Neuronal stem cell (in vitro differentiated cells): ENCODE data around the gene TMEM204.

ENCODE experiments used
- DNase-seq: peaks from one replicate; pipeline ENCODE4 v3.0.0-alpha.2; 2013; ENCODE audit warnings: low spot score
- H2AFZ ChIP-seq: one replicate; pipeline ENCODE4 v1.6.1; 2013; ENCODE audit warnings: mild to moderate bottlenecking, low read length, inconsistent platforms
- H2AK5ac ChIP-seq: 2 replicates; pipeline ENCODE4 v1.6.1; 2013; ENCODE audit warnings: low read depth, mild to moderate bottlenecking, inconsistent platforms, low read length, moderate library complexity, mixed read lengths
- H2BK120ac ChIP-seq: 2 replicates; pipeline ENCODE4 v1.6.1; 2013; ENCODE audit warnings: low read depth, mild to moderate bottlenecking, inconsistent platforms, low read length, moderate library complexity, mixed read lengths
- H2BK12ac ChIP-seq: one replicate; pipeline ENCODE4 v1.6.1; 2013; ENCODE audit warnings: low read length, inconsistent platforms
- H2BK15ac ChIP-seq: 2 replicates; pipeline ENCODE4 v1.6.1; 2013; ENCODE audit warnings: mild to moderate bottlenecking, low read length, inconsistent platforms, mixed read lengths
- H2BK5ac ChIP-seq: one replicate; pipeline ENCODE4 v1.6.1; 2013; ENCODE audit warnings: inconsistent platforms, mild to moderate bottlenecking, low read length, moderate library complexity
- H3K14ac ChIP-seq: one replicate; pipeline ENCODE4 v1.6.1; 2013; ENCODE audit warnings: low read length, inconsistent platforms
- H3K18ac ChIP-seq: 2 replicates; pipeline ENCODE4 v1.6.1; 2013; ENCODE audit warnings: low read length, inconsistent platforms
- H3K23ac ChIP-seq: 2 replicates; pipeline ENCODE4 v1.6.1; 2013; ENCODE audit warnings: low read depth, mild to moderate bottlenecking, mixed read lengths, low read length, inconsistent platforms; ENCODE audit not compliant: poor library complexity
- H3K27ac ChIP-seq: replicated peaks from 3 replicates; pipeline ENCODE4 v1.5.1; 2013; ENCODE audit warnings: low read length, inconsistent platforms
- H3K27me3 ChIP-seq, 3 experiments: 2 replicates each; pipeline ENCODE4 v1.6.1; 2013; ENCODE audit warnings: low read length in 3 of 3, mild to moderate bottlenecking in 2 of 3, inconsistent platforms in 1 of 3, low read depth in 1 of 3, mixed read lengths in 1 of 3, moderate library complexity in 1 of 3; ENCODE audit not compliant: control insufficient read depth in 3 of 3, insufficient read depth in 3 of 3
- H3K36me3 ChIP-seq, 2 donors: replicated peaks in 1 of 2; 2 replicates each; pipeline ENCODE4 v1.6.1; 2013; ENCODE audit warnings: low read length in 2 of 2; ENCODE audit not compliant: control insufficient read depth in 2 of 2, insufficient read depth in 2 of 2
- H3K4ac ChIP-seq: 2 replicates; pipeline ENCODE4 v1.6.1; 2013; ENCODE audit warnings: inconsistent platforms, mild to moderate bottlenecking, low read length, moderate library complexity
- H3K4me1 ChIP-seq, 2 donors: 1 replicate in 1 of 2; 2 replicates in 1 of 2; pipeline ENCODE4 v1.6.1; 2013; ENCODE audit warnings: low read length in 2 of 2, low read depth in 1 of 2; ENCODE audit not compliant: control insufficient read depth in 2 of 2, insufficient read depth in 1 of 2
- H3K4me2 ChIP-seq: one replicate; pipeline ENCODE4 v1.6.1; 2013; ENCODE audit warnings: mild to moderate bottlenecking, low read length, inconsistent platforms; ENCODE audit not compliant: insufficient read depth, poor library complexity, severe bottlenecking
- H3K4me3 ChIP-seq, 2 donors: 2 replicates each; pipeline ENCODE4 v1.5.1; 2013; ENCODE audit warnings: low read length in 2 of 2, mild to moderate bottlenecking in 2 of 2, inconsistent platforms in 1 of 2, moderate library complexity in 1 of 2
- H3K79me1 ChIP-seq: one replicate; pipeline ENCODE4 v1.6.1; 2013; ENCODE audit warnings: low read depth, mild to moderate bottlenecking, inconsistent platforms, low read length, moderate library complexity
- H3K9ac ChIP-seq: one replicate; pipeline ENCODE4 v1.6.1; 2013; ENCODE audit warnings: mild to moderate bottlenecking, low read depth, low read length, inconsistent platforms; ENCODE audit not compliant: poor library complexity
- H3K9me3 ChIP-seq, 2 donors: replicated peaks in 1 of 2; 2 replicates each; pipeline versions ENCODE3 to v1.6.1; 2013; ENCODE audit warnings: low read length in 2 of 2, mild to moderate bottlenecking in 2 of 2, inconsistent platforms in 1 of 2, low read depth in 1 of 2, mixed read lengths in 1 of 2, moderate library complexity in 1 of 2; ENCODE audit not compliant: control insufficient read depth in 2 of 2, insufficient read depth in 1 of 2
- H4K8ac ChIP-seq: one replicate; pipeline ENCODE4 v1.6.1; 2013; ENCODE audit warnings: low read depth, mild to moderate bottlenecking, inconsistent platforms, low read length, moderate library complexity
- H4K91ac ChIP-seq: one replicate; pipeline ENCODE4 v1.6.1; 2013; ENCODE audit warnings: low read length, low read depth, mild to moderate bottlenecking, inconsistent platforms; ENCODE audit not compliant: poor library complexity
- WGBS, 2 donors: extraction: QIAGEN DNeasy Blood & Tissue Kit; methylation state at CpG; one replicate each; pipeline ENCODE4 v1.1.7; 2013; ENCODE audit warnings: missing lambda C conversion rate in 2 of 2, mixed read lengths in 1 of 2; ENCODE audit not compliant: insufficient read length in 2 of 2, insufficient replicate concordance in 1 of 2; ENCODE audit errors: extremely low coverage in 2 of 2; 5-methylcytosine and 5-hydroxymethylcytosine counted together

TMEM204 gene

GRCh38 chr16:1494129-1494640 is 39.3 kb upstream of the TMEM204 start:
- Histone ChIP-seq H3K18ac (no peak overlapping the region), H2BK5ac (peak overlapping the region; percentile 59), H3K27ac (no peak overlapping the region), H3K27me3 (no peaks in the 10 kb centered on the region), H4K8ac (no peak overlapping the region), H2BK15ac (no peak overlapping the region), H3K4me3 (peak overlapping the region; percentile 86 to 94), H3K14ac (no peak overlapping the region), H3K79me1 (peaks cover 20% of the 10 kb centered on the region), H4K91ac (no peak overlapping the region), H3K9ac (peak overlapping the region; percentile 79), H3K9me3 (no peaks in the 10 kb centered on the region), H2AFZ (no peak overlapping the region), H3K36me3 (peaks cover 26 to 51% of the 10 kb centered on the region in 2 donors), H3K4ac (no peak overlapping the region), H2BK120ac (no peak overlapping the region), H3K23ac (no peak overlapping the region), H2BK12ac (no peak overlapping the region), H3K4me2 (peak overlapping the region; percentile 79), H2AK5ac (peak overlapping the region; percentile 75), H3K4me1 (peaks cover 10 to 11% of the 10 kb centered on the region in 2 donors)
- no CpG with 5 or more reads among the region's 25 CpGs for WGBS, 2 donors
- no peak for DNase-seq

GRCh38 chr16:1494711-1495110 is 38.8 kb upstream of the TMEM204 start:
- no peak overlapping the region for H3K4ac ChIP-seq
- no peak overlapping the region for H4K91ac ChIP-seq
- no peaks in the 10 kb centered on the region for H3K27me3 ChIP-seq
- H3K79me1 ChIP-seq = peaks cover 20% of the 10 kb centered on the region
- H3K23ac ChIP-seq = no peak overlapping the region
- no peak overlapping the region for H3K18ac ChIP-seq
- no peak overlapping the region for H2AK5ac ChIP-seq
- no peaks in the 10 kb centered on the region for H3K9me3 ChIP-seq
- no peak overlapping the region for H2BK120ac ChIP-seq
- no peak overlapping the region for H3K14ac ChIP-seq
- no peak overlapping the region for H3K9ac ChIP-seq
- H3K4me2 ChIP-seq = no peak overlapping the region
- H3K4me1 ChIP-seq = peaks cover 10 to 11% of the 10 kb centered on the region in 2 donors
- WGBS, 2 donors = no CpG with 5 or more reads among the region's 13 CpGs
- peaks cover 27 to 55% of the 10 kb centered on the region in 2 donors for H3K36me3 ChIP-seq
- no peak overlapping the region for H2AFZ ChIP-seq
- peak overlapping the region in 1 of 2 donors; percentile 86 for H3K4me3 ChIP-seq
- no peak overlapping the region for H4K8ac ChIP-seq
- DNase-seq = no peak
- no peak overlapping the region for H3K27ac ChIP-seq
- no peak overlapping the region for H2BK5ac ChIP-seq
- H2BK12ac ChIP-seq = no peak overlapping the region
- no peak overlapping the region for H2BK15ac ChIP-seq

GRCh38 chr16:1495211-1495888 is 38.1 kb upstream of the TMEM204 start:
- no peak overlapping the region for H4K91ac ChIP-seq
- H2AK5ac ChIP-seq = no peak overlapping the region
- peak overlapping the region; percentile 65 for H3K23ac ChIP-seq
- H3K4me3 ChIP-seq = no peak overlapping the region
- no peak overlapping the region for H3K14ac ChIP-seq
- no peak overlapping the region for H3K4ac ChIP-seq
- no peak for DNase-seq
- H3K9ac ChIP-seq = no peak overlapping the region
- no peak overlapping the region for H2BK12ac ChIP-seq
- H2BK15ac ChIP-seq = no peak overlapping the region
- no peaks in the 10 kb centered on the region for H3K9me3 ChIP-seq
- no peak overlapping the region for H4K8ac ChIP-seq
- H2AFZ ChIP-seq = no peak overlapping the region
- peaks cover 25% of the 10 kb centered on the region for H3K79me1 ChIP-seq
- no CpG with 5 or more reads among the region's 39 CpGs for WGBS, 2 donors
- no peaks in the 10 kb centered on the region for H3K27me3 ChIP-seq
- no peak overlapping the region for H2BK120ac ChIP-seq
- no peak overlapping the region for H2BK5ac ChIP-seq
- no peak overlapping the region for H3K18ac ChIP-seq
- H3K27ac ChIP-seq = no peak overlapping the region
- H3K36me3 ChIP-seq = peaks cover 32 to 62% of the 10 kb centered on the region in 2 donors
- H3K4me2 ChIP-seq = no peak overlapping the region
- H3K4me1 ChIP-seq = peaks cover 10 to 11% of the 10 kb centered on the region in 2 donors

GRCh38 chr16:1495889-1496262 is 37.6 kb upstream of the TMEM204 start:
- no peaks in the 10 kb centered on the region for H3K27me3 ChIP-seq
- peak overlapping the region; percentile 65 for H3K23ac ChIP-seq
- H2AFZ ChIP-seq = no peak overlapping the region
- H4K91ac ChIP-seq = no peak overlapping the region
- H3K4me2 ChIP-seq = no peak overlapping the region
- no peak overlapping the region for H3K14ac ChIP-seq
- no peak overlapping the region for H4K8ac ChIP-seq
- no peak for DNase-seq
- H3K79me1 ChIP-seq = peaks cover 25% of the 10 kb centered on the region
- H2BK15ac ChIP-seq = no peak overlapping the region
- H2BK12ac ChIP-seq = no peak overlapping the region
- H3K4me3 ChIP-seq = no peak overlapping the region
- H3K4me1 ChIP-seq = peaks cover 10 to 11% of the 10 kb centered on the region in 2 donors
- H2BK5ac ChIP-seq = no peak overlapping the region
- H2AK5ac ChIP-seq = no peak overlapping the region
- peaks cover 33 to 67% of the 10 kb centered on the region in 2 donors for H3K36me3 ChIP-seq
- no CpG with 5 or more reads among the region's 25 CpGs for WGBS, 2 donors
- peak overlapping the region; percentile 3 for H3K9ac ChIP-seq
- H3K27ac ChIP-seq = no peak overlapping the region
- H3K4ac ChIP-seq = no peak overlapping the region
- H3K9me3 ChIP-seq = no peaks in the 10 kb centered on the region
- H3K18ac ChIP-seq = no peak overlapping the region
- H2BK120ac ChIP-seq = no peak overlapping the region
